ELF-1 (cell line): ENCODE measurements around the gene CYTH2.

Source experiments
- DNase-seq: peaks from one replicate; pipeline ENCODE4 v3.0.0-alpha.2; 2016; ENCODE audit warnings: low read depth, low spot score

The CYTH2 gene

GRCh38 chr19:48452289-48453190 lies 16.6 kb upstream of the CYTH2 start:
- DNase-seq: no peak

- no peak for DNase-seq
These were observed 14.9 kb upstream of the CYTH2 start for GRCh38 chr19:48454150-48454730.

- no peak for DNase-seq
These were observed 13.8 kb upstream of the CYTH2 start, which contains the start of gene KCNJ14 for GRCh38 chr19:48455171-48455907. TSS of gene KCNJ14 (plus strand) at chr19:48455574. CDS start at chr19:48461725, 6,151 bp downstream.

DNA sequence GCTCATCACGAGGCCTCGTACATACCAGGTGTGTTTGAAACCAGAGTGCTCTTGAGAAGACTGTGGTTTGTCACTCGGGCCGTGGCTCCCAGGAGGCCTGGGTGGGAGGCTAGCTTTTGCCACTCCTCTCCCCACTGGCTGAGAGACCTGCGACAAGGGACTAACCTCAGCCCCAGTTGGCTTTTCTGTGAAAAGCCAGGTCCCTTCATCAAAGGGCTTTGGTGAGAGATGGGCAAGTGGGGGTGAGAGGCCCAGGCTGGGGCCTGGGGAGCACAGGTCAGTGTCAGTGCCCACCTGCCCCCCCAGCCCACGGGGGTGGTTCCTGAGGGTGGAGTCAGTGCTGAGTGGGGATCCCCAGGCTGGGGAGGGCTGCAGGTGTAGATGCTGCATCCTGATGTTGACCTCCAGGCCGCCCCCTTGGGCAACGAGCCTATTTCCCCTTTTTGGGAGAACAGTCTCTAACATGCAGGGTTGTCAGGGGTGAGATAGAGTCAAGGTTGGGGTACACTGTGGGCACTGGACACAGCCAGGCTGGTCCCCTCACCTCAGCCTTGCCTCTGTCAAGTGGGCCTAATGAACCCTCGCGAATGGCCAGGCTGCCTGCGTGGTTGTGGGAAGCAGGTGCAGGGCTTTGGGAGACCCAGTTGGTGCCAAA lies 13.1 kb upstream of the CYTH2 start:
- no peak for DNase-seq

- no peak for DNase-seq
These were observed 12.3 kb upstream of the CYTH2 start for GRCh38 chr19:48456864-48457263.

GRCh38 chr19:48458016-48458415 lies 11.2 kb upstream of the CYTH2 start:
- no peak for DNase-seq

DNA sequence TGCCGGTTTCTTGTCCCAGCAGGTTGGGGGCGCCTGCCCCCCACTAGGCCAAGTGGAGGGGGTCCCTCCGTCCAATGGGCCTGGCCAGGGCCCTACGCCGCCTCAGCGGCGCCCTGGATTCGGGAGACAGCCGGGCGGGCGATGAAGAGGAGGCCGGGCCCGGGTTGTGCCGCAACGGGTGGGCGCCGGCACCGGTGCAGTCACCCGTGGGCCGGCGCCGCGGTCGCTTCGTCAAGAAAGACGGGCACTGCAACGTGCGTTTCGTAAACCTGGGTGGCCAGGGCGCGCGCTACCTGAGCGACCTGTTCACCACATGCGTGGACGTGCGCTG lies 7.6 kb upstream of the CYTH2 start:
- DNase-seq: no peak

- peak; percentile 84 for DNase-seq
These were observed 7.0 kb upstream of the CYTH2 start for GRCh38 chr19:48461982-48462655.

- DNase-seq: no peak
These were observed 4.0 kb upstream of the CYTH2 start for GRCh38 chr19:48465215-48465614.

DNA sequence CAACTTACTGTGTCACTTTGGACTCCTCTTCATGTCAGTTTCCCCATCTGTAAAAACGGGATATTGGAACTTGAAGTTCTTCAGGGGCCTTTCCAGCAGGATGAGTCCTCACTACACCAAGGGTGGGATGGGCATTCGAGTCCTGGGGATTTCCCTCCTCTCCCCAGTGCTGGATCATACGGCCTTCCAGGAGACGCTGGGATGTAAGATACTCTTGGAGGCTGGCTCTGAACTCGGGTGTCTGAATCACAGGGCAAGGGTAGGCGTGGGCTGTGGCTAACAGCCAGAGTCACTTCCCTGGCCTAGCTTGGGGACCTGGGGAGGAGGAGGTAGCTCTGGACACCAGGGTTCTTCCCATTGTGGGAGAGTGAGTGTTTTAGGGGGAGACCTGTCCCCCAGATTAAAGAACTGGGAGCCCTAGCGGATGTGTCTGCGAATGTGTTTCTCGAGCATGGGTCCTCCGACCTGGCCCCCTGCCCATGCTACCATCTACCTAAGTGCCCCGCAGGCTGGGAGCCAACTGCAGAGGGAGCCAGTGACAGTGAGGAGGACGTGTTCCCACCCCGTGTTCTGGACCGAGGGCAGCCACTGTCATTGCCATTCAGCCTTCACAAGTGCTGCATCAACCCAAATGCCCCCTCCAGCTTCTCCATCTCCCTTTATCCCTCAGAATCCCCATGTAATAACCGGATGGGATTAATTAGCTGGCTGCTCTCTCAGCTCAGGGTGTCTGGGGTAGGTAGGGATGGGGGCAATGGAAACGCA lies 2.4 kb upstream of the CYTH2 start:
- DNase-seq: no peak

DNA sequence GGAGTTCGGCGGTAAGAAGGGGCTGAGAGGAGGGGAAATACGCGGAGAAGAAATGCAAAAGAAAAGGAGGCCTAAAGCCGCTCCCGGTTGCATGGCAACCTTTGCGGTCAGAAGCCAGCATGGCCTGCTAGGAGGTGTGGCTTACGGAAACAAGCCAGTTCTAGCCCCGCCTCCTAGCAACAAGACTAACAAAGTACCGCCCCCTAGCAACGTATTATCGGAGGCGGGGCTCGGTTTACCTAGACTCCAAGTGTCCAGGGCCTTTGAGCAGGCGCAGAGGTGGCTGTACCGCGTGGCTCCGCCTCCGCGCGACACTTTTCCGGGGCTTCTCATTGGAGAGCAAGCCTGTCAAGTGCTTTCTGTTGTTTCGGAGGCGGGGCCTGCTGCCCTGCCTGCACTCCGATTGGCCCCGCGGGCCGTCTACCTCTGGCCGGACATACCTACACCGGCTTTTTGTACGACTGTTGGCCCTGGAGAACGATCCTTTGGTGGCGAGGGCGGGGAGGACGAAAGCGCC lies 339 bp upstream of the CYTH2 start:
- peak; percentile 100 for DNase-seq

- DNase-seq: no peak
These were observed 938 bp downstream of the CYTH2 start for GRCh38 chr19:48469934-48470680.

DNA sequence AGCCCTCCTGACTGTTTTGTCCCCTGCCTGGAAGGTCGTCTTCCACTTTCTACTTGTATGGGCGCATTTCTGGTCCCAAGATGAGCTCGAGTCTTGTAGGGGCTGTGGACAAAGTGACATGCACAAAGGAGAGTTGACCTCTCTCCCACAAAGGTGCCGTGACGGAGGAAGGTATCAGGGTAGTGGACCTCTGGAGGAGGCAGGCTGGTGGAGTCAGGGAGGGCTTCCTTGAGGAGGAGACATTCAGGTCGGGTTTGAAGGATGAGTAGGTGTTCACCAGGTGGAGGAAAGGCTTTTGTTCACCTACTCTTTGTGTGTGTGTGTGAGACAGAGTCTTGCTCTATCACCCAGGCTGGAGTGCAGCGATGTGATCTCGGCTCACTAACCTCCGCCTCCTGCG lies 1.7 kb downstream of the CYTH2 start:
- DNase-seq: no peak

GRCh38 chr19:48471836-48472235 lies 2.7 kb downstream of the CYTH2 start:
- no peak for DNase-seq

GRCh38 chr19:48473161-48473966 lies 4.2 kb downstream of the CYTH2 start:
- no peak for DNase-seq

DNA sequence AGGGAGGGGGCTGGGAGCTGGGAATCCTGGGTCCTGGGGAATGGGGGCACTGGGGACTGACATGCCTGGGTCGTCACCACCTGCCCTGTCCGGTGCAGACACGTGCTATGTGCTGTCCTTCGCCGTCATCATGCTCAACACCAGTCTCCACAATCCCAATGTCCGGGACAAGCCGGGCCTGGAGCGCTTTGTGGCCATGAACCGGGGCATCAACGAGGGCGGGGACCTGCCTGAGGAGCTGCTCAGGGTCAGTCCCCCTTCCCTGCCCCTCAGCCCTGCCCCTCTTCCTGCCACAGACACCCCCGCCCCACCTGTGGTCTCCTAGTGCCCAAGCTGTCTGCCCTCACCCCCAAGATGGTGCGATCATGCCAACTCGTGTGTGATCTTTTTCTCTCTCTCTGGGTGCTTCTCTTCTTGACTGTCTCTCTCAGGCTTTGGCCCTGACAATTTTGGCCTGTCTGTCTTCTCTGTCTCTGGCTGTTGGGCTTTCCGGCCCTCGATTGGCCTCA lies 5.0 kb downstream of the CYTH2 start:
- no peak for DNase-seq

- no peak for DNase-seq
These were observed 6.3 kb downstream of the CYTH2 start for GRCh38 chr19:48475369-48476068.

DNA sequence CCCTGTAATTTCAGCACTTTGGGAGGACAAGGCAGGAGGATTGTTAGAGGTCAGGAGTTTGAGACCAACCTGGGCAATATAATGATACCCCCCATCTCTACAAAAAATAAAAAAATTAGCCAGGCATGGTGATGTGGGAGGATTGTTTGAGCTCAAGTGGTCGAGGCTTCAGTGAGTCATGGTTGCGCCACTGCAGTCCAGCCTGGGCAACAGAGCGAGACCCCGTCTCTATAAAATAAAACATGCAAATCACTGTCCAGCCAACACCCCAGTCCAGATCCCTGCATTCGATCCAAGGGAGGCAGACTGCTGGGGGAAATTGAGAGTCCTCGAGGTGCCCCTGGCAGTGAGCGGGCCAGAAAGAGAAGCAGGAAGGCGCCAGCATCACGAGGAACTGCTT lies 7.0 kb downstream of the CYTH2 start:
- no peak for DNase-seq
